Measurements from ENCODE around the gene BEGAIN. TPM values are rescaled to one million over a fixed set of nuclear protein-coding genes. Genes with fewer than 3 reads are reported as not detected.

The BEGAIN gene
- total RNA-seq, 4 donors from 2014 or later = 0.68 to 2.8 (median 1.1) TPM

- Histone ChIP-seq H3K27ac (no peak overlapping the region), H3K4me1 (no peaks in the 10 kb centered on the region), H3K4me3 (no peak overlapping the region), H3K27me3 (peaks cover 13% of the 10 kb centered on the region), H3K9me3 (no peaks in the 10 kb centered on the region), H3K36me3 (no peaks in the 10 kb centered on the region)
- TF ChIP-seq CTCF (IDR thresholded peaks at IDR 0.05) (no peak), POLR2A (IDR thresholded peaks at IDR 0.05) (no peak), POLR2AphosphoS5 (IDR thresholded peaks at IDR 0.05) (no peak), EP300 (IDR thresholded peaks at IDR 0.05) (no peak)
- 78% methylated on average over 4 of the region's 4 CpGs for WGBS
- peak in 1 of 2 donors; percentile 49 for DNase-seq (ENCODE audit: low spot score in 2 of 2)
These were observed 18.0 kb upstream of the BEGAIN start for GRCh38 chr14:100605230-100605629.

GRCh38 chr14:100604709-100605108 is 17.5 kb upstream of the BEGAIN start:
- H3K27ac ChIP-seq = no peak overlapping the region
- DNase-seq (ENCODE audit: low spot score in 2 of 2) = peak in 1 of 2 donors; percentile 34
- TF ChIP-seq POLR2AphosphoS5 (IDR thresholded peaks at IDR 0.05) (no peak), EP300 (IDR thresholded peaks at IDR 0.05) (no peak), CTCF (IDR thresholded peaks at IDR 0.05) (no peak), POLR2A (IDR thresholded peaks at IDR 0.05) (no peak)
- WGBS = 96% methylated on average over 19 of the region's 24 CpGs
- no peaks in the 10 kb centered on the region for H3K9me3 ChIP-seq
- no peak overlapping the region for H3K4me3 ChIP-seq
- H3K36me3 ChIP-seq = no peaks in the 10 kb centered on the region
- H3K27me3 ChIP-seq = peaks cover 12% of the 10 kb centered on the region
- no peaks in the 10 kb centered on the region for H3K4me1 ChIP-seq

- Histone ChIP-seq H3K27me3 (peaks cover 12% of the 10 kb centered on the region), H3K27ac (no peak overlapping the region), H3K4me1 (no peaks in the 10 kb centered on the region), H3K4me3 (no peak overlapping the region), H3K9me3 (no peaks in the 10 kb centered on the region), H3K36me3 (no peaks in the 10 kb centered on the region)
- 89% methylated on average over 12 of the region's 13 CpGs for WGBS
- DNase-seq (ENCODE audit: low spot score in 2 of 2) = peak in 1 of 2 donors; percentile 49
- TF ChIP-seq POLR2A (IDR thresholded peaks at IDR 0.05) = no peak
- TF ChIP-seq POLR2AphosphoS5 (IDR thresholded peaks at IDR 0.05) = no peak
- TF ChIP-seq CTCF (IDR thresholded peaks at IDR 0.05) = no peak
- TF ChIP-seq EP300 (IDR thresholded peaks at IDR 0.05) = no peak
These were observed 16.9 kb upstream of the BEGAIN start for GRCh38 chr14:100604121-100604501.

GRCh38 chr14:100603341-100604120 is 16.3 kb upstream of the BEGAIN start:
- TF ChIP-seq POLR2AphosphoS5 (IDR thresholded peaks at IDR 0.05) (no peak), CTCF (IDR thresholded peaks at IDR 0.05) (no peak), POLR2A (IDR thresholded peaks at IDR 0.05) (no peak), EP300 (IDR thresholded peaks at IDR 0.05) (no peak)
- Histone ChIP-seq H3K4me1 (no peaks in the 10 kb centered on the region), H3K9me3 (no peaks in the 10 kb centered on the region), H3K4me3 (no peak overlapping the region), H3K36me3 (no peaks in the 10 kb centered on the region), H3K27ac (no peak overlapping the region), H3K27me3 (peaks cover 12% of the 10 kb centered on the region)
- WGBS = 68% methylated on average over 18 of the region's 18 CpGs
- DNase-seq (ENCODE audit: low spot score in 2 of 2) = peak in 1 of 2 donors; percentile 55

- no peak overlapping the region for H3K4me3 ChIP-seq
- no peaks in the 10 kb centered on the region for H3K4me1 ChIP-seq
- DNase-seq (ENCODE audit: low spot score in 2 of 2) = peak in 1 of 2 donors; percentile 4
- H3K36me3 ChIP-seq = no peaks in the 10 kb centered on the region
- no peak overlapping the region for H3K27ac ChIP-seq
- TF ChIP-seq POLR2A (IDR thresholded peaks at IDR 0.05) (no peak), EP300 (IDR thresholded peaks at IDR 0.05) (no peak), CTCF (IDR thresholded peaks at IDR 0.05) (no peak), POLR2AphosphoS5 (IDR thresholded peaks at IDR 0.05) (no peak)
- 81% methylated on average over 7 of the region's 7 CpGs for WGBS
- H3K27me3 ChIP-seq = peaks cover 8% of the 10 kb centered on the region
- H3K9me3 ChIP-seq = no peaks in the 10 kb centered on the region
These were observed 15.5 kb upstream of the BEGAIN start for GRCh38 chr14:100602621-100603230.

Measured in suprapubic skin (tissue), 4 donors.